Cardiac muscle cell (in vitro differentiated cells and primary cell): ENCODE results near the gene CCDC117. TPM values are rescaled to one million over a fixed set of nuclear protein-coding genes. Genes with fewer than 3 reads are reported as not detected.
"Not testable (repeated sequence)": the region's sequence is repeated elsewhere in the genome, so short reads cannot be mapped to it uniquely, and the experiment has no call there.

Experiments used
- DNase-seq, 2 donors: peaks; one replicate each; pipeline versions ENCODE4 v3.0.0 to v3.0.0-alpha.2; 2010 to 2017; ENCODE audit warnings: low read depth in 1 of 2, low spot score in 1 of 2
- H3K27ac ChIP-seq: fragments of 200-600 bp; sonication (generic); 2 replicates; pipeline ENCODE4 v1.5.1; 2016
- H3K27me3 ChIP-seq: fragments of 200-600 bp; sonication (generic); 2 replicates; pipeline ENCODE4 v1.6.0; 2016; ENCODE audit warnings: control low read depth
- H3K36me3 ChIP-seq: fragments of 200-600 bp; sonication (generic); 2 replicates; pipeline ENCODE4 v1.5.1; 2016; ENCODE audit warnings: control low read depth
- H3K4me1 ChIP-seq: fragments of 200-600 bp; sonication (generic); 2 replicates; pipeline ENCODE4 v1.8.1; 2017; ENCODE audit warnings: low read depth, mild to moderate bottlenecking, mixed run types
- H3K4me3 ChIP-seq: fragments of 200-600 bp; sonication (generic); 2 replicates; pipeline ENCODE4 v1.5.1; 2016; ENCODE audit warnings: mild to moderate bottlenecking
- H3K9me3 ChIP-seq: fragments of 200-600 bp; sonication (generic); 2 replicates; pipeline ENCODE4 v1.5.1; 2017; ENCODE audit warnings: low read depth, mild to moderate bottlenecking, control low read depth
- CTCF ChIP-seq: IDR thresholded peaks from 2 replicates; pipeline ENCODE4 v1.5.1; 2012; ENCODE audit warnings: low read depth, mild to moderate bottlenecking, low read length
- polyA plus RNA-seq: library from polyadenylated mRNA; unstranded; fragments of >200 nt; fragmentation: Nextera tagmentation; extraction: Ambion mirVana; gene quantifications from 2 replicates; pipeline ENCODE4 v1.2.1, GENCODE V29; 2016
- total RNA-seq: library from RNA; depleted of rRNA; stranded (reverse); fragments of >200 nt; gene quantifications from 2 replicates; pipeline ENCODE4 v1.2.3, GENCODE V29; 2016

The CCDC117 gene
- total and polyA plus RNA-seq, 2 experiments from 2014 or later: 29.1 to 37.9 TPM

GRCh38 chr22:28822930-28823551, 50.5 kb downstream of the CCDC117 start:
- Histone ChIP-seq H3K9me3 (no peaks in the 10 kb centered on the region), H3K4me3 (no peak overlapping the region), H3K36me3 (no peaks in the 10 kb centered on the region), H3K27me3 (no peaks in the 10 kb centered on the region), H3K4me1 (peaks cover 17% of the 10 kb centered on the region), H3K27ac (peak overlapping the region; percentile 56)
- no peak for DNase-seq
- TF ChIP-seq CTCF: no peak

- not testable (repeated sequence) for H3K4me1 ChIP-seq, H3K27ac ChIP-seq, H3K36me3 ChIP-seq, H3K4me3 ChIP-seq, DNase-seq, H3K27me3 ChIP-seq, H3K9me3 ChIP-seq
Observed at GRCh38 chr22:28824455-28824854, 52.0 kb downstream of the CCDC117 start.

- not testable (repeated sequence) for H3K9me3 ChIP-seq, H3K27ac ChIP-seq, H3K4me1 ChIP-seq, DNase-seq, H3K36me3 ChIP-seq, H3K27me3 ChIP-seq, H3K4me3 ChIP-seq
Observed at GRCh38 chr22:28826430-28826829, 53.9 kb downstream of the CCDC117 start.

GRCh38 chr22:28826921-28827320, 54.4 kb downstream of the CCDC117 start:
- no peaks in the 10 kb centered on the region for H3K36me3 ChIP-seq
- no peak for TF ChIP-seq CTCF
- no peak overlapping the region for H3K4me3 ChIP-seq
- peaks cover 7% of the 10 kb centered on the region for H3K4me1 ChIP-seq
- no peak for DNase-seq
- H3K9me3 ChIP-seq: no peaks in the 10 kb centered on the region
- no peaks in the 10 kb centered on the region for H3K27me3 ChIP-seq
- no peak overlapping the region for H3K27ac ChIP-seq

- no peak overlapping the region for H3K4me3 ChIP-seq
- peak; percentile 95 for TF ChIP-seq CTCF
- H3K27ac ChIP-seq: peak overlapping the region; percentile 15
- H3K27me3 ChIP-seq: no peaks in the 10 kb centered on the region
- H3K36me3 ChIP-seq: no peaks in the 10 kb centered on the region
- DNase-seq: peak; percentile 75 to 79
- H3K4me1 ChIP-seq: no peaks in the 10 kb centered on the region
- no peaks in the 10 kb centered on the region for H3K9me3 ChIP-seq
Observed at GRCh38 chr22:28829358-28830181, 57.1 kb downstream of the CCDC117 start.

- H3K27me3 ChIP-seq: no peaks in the 10 kb centered on the region
- H3K27ac ChIP-seq: no peak overlapping the region
- no peaks in the 10 kb centered on the region for H3K4me1 ChIP-seq
- no peak for TF ChIP-seq CTCF
- H3K4me3 ChIP-seq: no peak overlapping the region
- DNase-seq: no peak
- H3K9me3 ChIP-seq: no peaks in the 10 kb centered on the region
- H3K36me3 ChIP-seq: no peaks in the 10 kb centered on the region
Observed at GRCh38 chr22:28830441-28830840, 57.9 kb downstream of the CCDC117 start.
